PC-3 (cell line): ENCODE measurements around the gene POLR3GL. TPM values are rescaled to one million over a fixed set of nuclear protein-coding genes. Genes with fewer than 3 reads are reported as not detected.

ENCODE experiments used
- ATAC-seq: fragments of 200-7000 bp; cut with Tn5 transposase; 2 replicates; pipeline ENCODE4 v1.9.1; 2020; ENCODE audit warnings: mild to moderate bottlenecking, moderate library complexity
- BruUV-seq: library from RNA; stranded (reverse); fragments of 400-500 nt; replicated peaks from 2 replicates; lab custom pipeline; 2021; lab: Mats Ljungman, UMichigan
- CTCF ChIA-PET: fragments of 300-600 bp; sonication (Branson Sonifier 250); formaldehyde crosslinking; loops from one replicate; lab custom pipeline; 2022; ENCODE audit warnings: antibody characterized with exemption; lab: Charles Lee
- POLR2A ChIA-PET: fragments of 300-600 bp; sonication (Branson Sonifier 250); formaldehyde crosslinking; loops from one replicate; lab custom pipeline; 2022; ENCODE audit warnings: antibody characterized with exemption; ENCODE audit not compliant: unreplicated experiment; lab: Charles Lee
- DNase-seq: peaks from one replicate; pipeline ENCODE4 v3.0.0-alpha.2; 2015
- H2AFZ ChIP-seq: fragments of 300-600 bp; sonication (generic); 2 replicates; pipeline ENCODE4 v1.6.0; 2016; ENCODE audit warnings: antibody characterized with exemption, low read length
- H3F3A ChIP-seq: fragments of 300-600 bp; sonication (generic); one replicate; pipeline ENCODE4 v1.6.0; 2017; ENCODE audit warnings: antibody characterized with exemption, low read length, control low read depth, mild to moderate bottlenecking; ENCODE audit not compliant: unreplicated experiment
- H3K27ac ChIP-seq: fragments of 300-600 bp; sonication (generic); 2 replicates; pipeline ENCODE4 v1.5.1; 2016; ENCODE audit warnings: mild to moderate bottlenecking, low read length
- H3K27me3 ChIP-seq: fragments of 300-600 bp; sonication (generic); 2 replicates; pipeline ENCODE4 v1.6.1; 2016; ENCODE audit warnings: low read length, mixed read lengths
- H3K36me3 ChIP-seq: fragments of 300-600 bp; sonication (generic); 2 replicates; pipeline ENCODE4 v1.6.1; 2016; ENCODE audit warnings: low read depth, mixed run types, low read length, mixed read lengths
- H3K4me1 ChIP-seq: fragments of 300-600 bp; sonication (generic); 2 replicates; pipeline ENCODE4 v1.5.1; 2016; ENCODE audit warnings: low read length; ENCODE audit not compliant: insufficient read depth
- H3K4me2 ChIP-seq: fragments of 300-600 bp; sonication (generic); 2 replicates; pipeline ENCODE4 v1.6.0; 2016; ENCODE audit warnings: low read length
- H3K4me3 ChIP-seq: fragments of 300-600 bp; sonication (generic); 2 replicates; pipeline ENCODE4 v1.5.1; 2016; ENCODE audit warnings: mild to moderate bottlenecking, low read length, mixed read lengths
- H3K79me2 ChIP-seq: fragments of 300-600 bp; sonication (generic); 2 replicates; pipeline ENCODE4 v1.6.1; 2017; ENCODE audit warnings: low read length, mixed read lengths
- H3K9ac ChIP-seq: fragments of 300-600 bp; sonication (generic); 2 replicates; pipeline ENCODE4 v1.6.0; 2016; ENCODE audit warnings: mild to moderate bottlenecking, low read length
- H3K9me2 ChIP-seq: fragments of 300-600 bp; sonication (generic); replicated peaks from 2 replicates; pipeline ENCODE4 v1.6.1; 2016; ENCODE audit warnings: mixed run types, low read length, mixed read lengths
- H3K9me3 ChIP-seq: fragments of 300-600 bp; sonication (generic); 2 replicates; pipeline ENCODE4 v1.6.1; 2016; ENCODE audit warnings: low read length, mixed read lengths
- H4K20me1 ChIP-seq: fragments of 300-600 bp; sonication (generic); 2 replicates; pipeline ENCODE4 v1.6.1; 2016; ENCODE audit warnings: low read length, mixed read lengths
- CTCF ChIP-seq: fragments of 300-600 bp; sonication (generic); conservative IDR thresholded peaks from 2 replicates; pipeline ENCODE4 v1.5.1; 2017; ENCODE audit warnings: antibody characterized with exemption, low read depth, mild to moderate bottlenecking, low read length
- EZH2 ChIP-seq: fragments of 300-600 bp; sonication (generic); IDR thresholded peaks from one replicate; pipeline ENCODE4 v1.6.1; 2017; ENCODE audit warnings: antibody characterized with exemption, mild to moderate bottlenecking, low read length; ENCODE audit not compliant: unreplicated experiment
- EZH2phosphoT487 ChIP-seq: fragments of 300-600 bp; sonication (generic); IDR thresholded peaks from 2 replicates; pipeline ENCODE4 v1.6.1; 2018; ENCODE audit warnings: mild to moderate bottlenecking, antibody characterized with exemption, low read length, borderline replicate concordance
- intact Hi-C: fragments of 100-400 bp; cut with micrococcal nuclease; formaldehyde crosslinking; loops from 2 replicates; pipeline ENCODE4 v1.9.0; 2023
- total RNA-seq: library from RNA; depleted of rRNA; stranded (reverse); fragments of >200 nt; gene quantifications from 2 replicates; pipeline ENCODE4 v1.2.3, GENCODE V29; 2014

POLR3GL gene
- total RNA-seq, 1 experiment from 2014 or later: 8.4 TPM

DNA sequence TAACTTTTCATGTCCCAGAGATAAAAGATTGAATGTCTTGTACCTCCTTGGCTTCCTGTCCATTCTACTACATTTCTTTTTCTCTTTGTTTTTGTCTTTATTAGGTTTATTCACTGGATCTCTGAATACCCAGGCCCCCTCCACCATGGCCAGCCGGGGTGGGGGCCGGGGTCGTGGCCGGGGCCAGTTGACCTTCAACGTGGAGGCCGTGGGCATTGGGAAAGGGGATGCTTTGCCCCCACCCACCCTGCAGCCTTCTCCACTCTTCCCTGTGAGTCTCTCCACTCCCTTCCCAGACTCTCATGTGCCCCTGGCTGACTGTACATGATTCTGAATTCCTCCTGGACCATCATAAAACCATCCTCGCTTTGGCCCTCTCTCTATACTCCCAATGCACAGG lies 10.2 kb downstream of the POLR3GL start:
- no peaks in the 10 kb centered on the region for H3K79me2 ChIP-seq
- H3K27me3 ChIP-seq: no peaks in the 10 kb centered on the region
- CTCF ChIA-PET: no interaction called here
- DNase-seq: no peak
- no peaks in the 10 kb centered on the region for H3F3A ChIP-seq
- no peak overlapping the region for H3K4me3 ChIP-seq
- H3K4me1 ChIP-seq: peaks cover 24% of the 10 kb centered on the region
- POLR2A ChIA-PET: interaction anchor here (0.6 kb wide), 1 partner anchor 33 kb away, joined by 4 read pairs; no protein-coding TSS in a partner anchor
- H3K9me2 ChIP-seq: no peaks in the 10 kb centered on the region
- no peak for ATAC-seq
- no peak overlapping the region for H3K4me2 ChIP-seq
- no peaks in the 10 kb centered on the region for H3K9me3 ChIP-seq
- no peak overlapping the region for H3K9ac ChIP-seq
- no peaks in the 10 kb centered on the region for H3K36me3 ChIP-seq
- H2AFZ ChIP-seq: no peak overlapping the region
- no peak overlapping the region for H3K27ac ChIP-seq
- intact Hi-C loops: loop anchor here (2.0 kb wide), 1 partner anchor 16 kb away; the partner anchor contains the start of gene LIX1L
- no peak for TF ChIP-seq CTCF
- TF ChIP-seq EZH2phosphoT487: no peak
- no peak for TF ChIP-seq EZH2
- BruUV-seq: no TSS peak
- no peaks in the 10 kb centered on the region for H4K20me1 ChIP-seq

- CTCF ChIA-PET: no interaction called here
- Histone ChIP-seq H2AFZ (no peak overlapping the region), H3K36me3 (no peaks in the 10 kb centered on the region), H3K27me3 (no peaks in the 10 kb centered on the region), H4K20me1 (no peaks in the 10 kb centered on the region), H3K4me3 (no peak overlapping the region), H3K27ac (no peak overlapping the region), H3K4me1 (peaks cover 29% of the 10 kb centered on the region), H3K9me3 (no peaks in the 10 kb centered on the region), H3K9me2 (no peaks in the 10 kb centered on the region), H3F3A (no peaks in the 10 kb centered on the region), H3K79me2 (no peaks in the 10 kb centered on the region), H3K4me2 (no peak overlapping the region), H3K9ac (no peak overlapping the region)
- ATAC-seq (no peak), DNase-seq (no peak)
- BruUV-seq: no TSS peak
- TF ChIP-seq CTCF: no peak
- TF ChIP-seq EZH2phosphoT487: no peak
- no peak for TF ChIP-seq EZH2
- intact Hi-C loops: loop anchor here (2.0 kb wide), 1 partner anchor 16 kb away; the partner anchor contains the start of gene LIX1L
- POLR2A ChIA-PET: interaction anchor here (0.6 kb wide), 1 partner anchor 32 kb away, joined by 4 read pairs; no protein-coding TSS in a partner anchor
These were observed 10.7 kb downstream of the POLR3GL start for GRCh38 chr1:145975216-145975615.

DNA sequence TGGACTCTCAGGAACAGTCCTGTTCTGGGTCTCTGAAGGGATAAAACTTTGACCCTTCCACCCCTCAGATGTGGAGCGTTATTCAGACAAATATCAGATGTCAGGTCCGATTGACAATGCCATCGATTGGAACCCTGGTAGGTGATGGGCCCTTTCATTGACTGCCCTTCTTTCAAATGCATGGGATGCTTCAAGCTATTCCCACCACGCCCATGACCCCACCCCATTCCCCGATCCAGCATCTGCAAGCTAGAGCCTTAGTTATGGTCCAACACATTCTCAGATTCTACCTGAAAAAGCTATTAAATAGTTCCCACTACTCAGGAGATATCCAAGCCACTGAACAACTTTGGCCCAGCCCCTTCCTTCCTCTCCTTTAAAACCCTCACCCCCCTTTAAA lies 12.5 kb downstream of the POLR3GL start:
- Histone ChIP-seq H3K4me1 (peaks cover 35% of the 10 kb centered on the region), H4K20me1 (no peaks in the 10 kb centered on the region), H2AFZ (peak overlapping the region; percentile 75), H3K4me2 (peak overlapping the region; percentile 60), H3K36me3 (no peaks in the 10 kb centered on the region), H3K27me3 (no peaks in the 10 kb centered on the region), H3K9ac (no peak overlapping the region), H3K9me2 (no peaks in the 10 kb centered on the region), H3F3A (no peaks in the 10 kb centered on the region), H3K79me2 (no peaks in the 10 kb centered on the region), H3K27ac (no peak overlapping the region), H3K4me3 (no peak overlapping the region), H3K9me3 (no peaks in the 10 kb centered on the region)
- DNase-seq (no peak), ATAC-seq (no peak)
- ChIA-PET POLR2A (no interaction called here), CTCF (interaction anchor here (0.6 to 3.0 kb wide), 4 partner anchors 19 to 86 kb away, joined by 3 to 34 read pairs (median 8); partner anchors contain the start of gene LIX1L)
- BruUV-seq: no TSS peak
- intact Hi-C loops: loop anchor here (1.0 kb wide), 2 partner anchors 30 to 36 kb away; no protein-coding TSS in a partner anchor
- no peak for TF ChIP-seq EZH2phosphoT487
- no peak for TF ChIP-seq CTCF
- TF ChIP-seq EZH2: no peak
